GM23338 (cell line): ENCODE results near the gene UQCRC2.

Experiments used
- CREB1 ChIP-seq: fragments of 250-450 bp; sonication (Bioruptor Pico); IDR thresholded peaks from 2 replicates; pipeline ENCODE4 v1.5.0; 2020; ENCODE audit warnings: low read depth, mild to moderate bottlenecking, moderate library complexity
- CTCF ChIP-seq, 2 experiments: fragments of 200-600 bp in 1 of 2; sonication (generic) in 1 of 2; conservative IDR thresholded peaks; 2 replicates each; pipeline versions ENCODE4 v1.5.1 to v1.6.1; 2016 to 2017; ENCODE audit warnings: antibody characterized with exemption in 2 of 2, low read depth in 2 of 2, mild to moderate bottlenecking in 2 of 2, moderate library complexity in 1 of 2
- ETS1 ChIP-seq: IDR thresholded peaks from 2 replicates; pipeline ENCODE4 v1.6.1; 2016; ENCODE audit warnings: antibody characterized with exemption
- EZH2 ChIP-seq: fragments of 200-600 bp; sonication (generic); IDR thresholded peaks from one replicate; pipeline ENCODE4 v1.8.0; 2017; ENCODE audit warnings: antibody characterized with exemption, mild to moderate bottlenecking, low read depth; ENCODE audit not compliant: unreplicated experiment
- EZH2phosphoT487 ChIP-seq: fragments of 200-600 bp; sonication (generic); IDR thresholded peaks from one replicate; pipeline ENCODE4 v1.8.1; 2018; ENCODE audit warnings: antibody characterized with exemption; ENCODE audit not compliant: unreplicated experiment
- JUNB ChIP-seq: IDR thresholded peaks from one replicate; pipeline ENCODE4 v1.6.1; 2016; ENCODE audit warnings: antibody characterized with exemption; ENCODE audit not compliant: unreplicated experiment
- NANOG ChIP-seq: IDR thresholded peaks from 2 replicates; pipeline ENCODE4 v1.6.1; 2016; ENCODE audit warnings: antibody characterized with exemption, borderline replicate concordance
- POLR2AphosphoS5 ChIP-seq: IDR thresholded peaks from 2 replicates; pipeline ENCODE4 v1.6.1; 2016; ENCODE audit warnings: antibody characterized with exemption, low read depth
- REST ChIP-seq: IDR thresholded peaks from one replicate; pipeline ENCODE4 v1.6.1; 2018; ENCODE audit warnings: antibody characterized with exemption; ENCODE audit not compliant: unreplicated experiment
- STAT1 ChIP-seq: IDR thresholded peaks from one replicate; pipeline ENCODE4 v1.6.1; 2016; ENCODE audit warnings: antibody characterized with exemption; ENCODE audit not compliant: unreplicated experiment
- ZNF331 ChIP-seq: fragments of 250-450 bp; sonication (Bioruptor Pico); IDR thresholded peaks from 2 replicates; pipeline ENCODE4 v1.5.0; 2020; ENCODE audit warnings: low read depth, mild to moderate bottlenecking, moderate library complexity

- TF ChIP-seq EZH2 (no peak), POLR2AphosphoS5 (no peak), ZNF331 (CRISPR knock-in tag) (no peak), CTCF (conservative IDR thresholded peaks at IDR 0.05; ENCODE audit: low read depth in 2 of 2) (no peak), CREB1 (CRISPR knock-in tag) (no peak), EZH2phosphoT487 (no peak), REST (no peak), ETS1 (no peak), STAT1 (no peak), JUNB (no peak), NANOG (no peak)
These were observed 37.3 kb downstream of the UQCRC2 start for GRCh38 chr16:21990381-21990944.
